Endothelial cell of umbilical vein (primary cell): ENCODE data around the gene HLA-DPA1. TPM values are rescaled to one million over a fixed set of nuclear protein-coding genes. Genes with fewer than 3 reads are reported as not detected.

Experiments used
- BruUV-seq: library from RNA; stranded (reverse); fragments of 400-500 nt; replicated peaks from 2 replicates; lab custom pipeline; 2021; lab: Mats Ljungman, UMichigan
- CTCF ChIA-PET: fragments of 300-600, 350-600 bp; sonication (Branson Sonifier 250); formaldehyde crosslinking; loops from one replicate; lab custom pipeline; 2021; ENCODE audit warnings: antibody characterized with exemption, inconsistent platforms; lab: Charles Lee
- POLR2A ChIA-PET: fragments of 300-600, 350-600 bp; sonication (Branson Sonifier 250); formaldehyde crosslinking; loops from one replicate; lab custom pipeline; 2021; ENCODE audit warnings: antibody characterized with exemption, inconsistent platforms; lab: Charles Lee
- DNase-seq: peaks from one replicate; pipeline ENCODE4 v3.0.0-alpha.2; 2011; ENCODE audit warnings: low read depth, low spot score
- FAIRE-seq: peaks from 2 replicates; lab custom pipeline; 2011; peaks lifted over from hg19 to GRCh38; lab: Jason Lieb, UNC
- H2AFZ ChIP-seq: 2 replicates; pipeline ENCODE4 v1.6.0; 2012; ENCODE audit warnings: low read depth, low read length, control low read depth, inconsistent platforms
- H3K27ac ChIP-seq: 2 replicates; pipeline ENCODE4 v1.5.1; 2011; ENCODE audit warnings: low read depth, mild to moderate bottlenecking, control low read depth, low read length, moderate library complexity; ENCODE audit not compliant: insufficient read depth
- H3K27me3 ChIP-seq, 2 experiments: 2 replicates each; pipeline versions ENCODE4 v1.6.0 to v1.6.1; 2011; ENCODE audit warnings: low read length in 2 of 2, mixed read lengths in 1 of 2; ENCODE audit not compliant: control insufficient read depth in 2 of 2, insufficient read depth in 2 of 2
- H3K36me3 ChIP-seq, 2 experiments: 2 replicates in 1 of 2; 3 replicates in 1 of 2; pipeline ENCODE4 v1.5.1; 2011; ENCODE audit warnings: low read length in 2 of 2, mild to moderate bottlenecking in 1 of 2, moderate library complexity in 1 of 2; ENCODE audit not compliant: control insufficient read depth in 2 of 2, insufficient read depth in 2 of 2; ENCODE audit errors: extremely low read depth in 1 of 2
- H3K4me1 ChIP-seq: 3 replicates; pipeline ENCODE4 v1.5.1; 2011; ENCODE audit warnings: mild to moderate bottlenecking, low read length; ENCODE audit not compliant: control insufficient read depth, insufficient read depth; ENCODE audit errors: extremely low read depth
- H3K4me2 ChIP-seq: 2 replicates; pipeline ENCODE4 v1.6.1; 2011; ENCODE audit warnings: low read length, control low read depth, mixed read lengths; ENCODE audit not compliant: insufficient read depth
- H3K4me3 ChIP-seq, 3 experiments: fragments of 200-600 bp in 1 of 3; sonication (generic), shearing (Covaris generic) in 1 of 3; replicated peaks in 1 of 3; 2 replicates each; pipeline ENCODE4 v1.5.1; 2011 to 2016; ENCODE audit warnings: control low read depth in 3 of 3, low read length in 3 of 3, mild to moderate bottlenecking in 2 of 3, inconsistent platforms in 1 of 3, low read depth in 1 of 3, moderate library complexity in 1 of 3; ENCODE audit not compliant: insufficient read depth in 1 of 3
- H3K79me2 ChIP-seq: 2 replicates; pipeline ENCODE4 v1.6.0; 2012; ENCODE audit warnings: low read length, inconsistent platforms; ENCODE audit not compliant: control insufficient read depth, insufficient read depth
- H3K9ac ChIP-seq: replicated peaks from 2 replicates; pipeline ENCODE3; 2011; ENCODE audit warnings: low read length, control low read depth; ENCODE audit not compliant: insufficient read depth; ENCODE audit errors: extremely low read depth
- H3K9me1 ChIP-seq: replicated peaks from 3 replicates; pipeline ENCODE4 v1.6.0; 2011; ENCODE audit warnings: mild to moderate bottlenecking, low read length; ENCODE audit not compliant: control insufficient read depth, insufficient read depth; ENCODE audit errors: extremely low read depth
- H3K9me3 ChIP-seq: replicated peaks from 2 replicates; pipeline ENCODE4 v1.5.1; 2012; ENCODE audit warnings: low read length, inconsistent platforms; ENCODE audit not compliant: control insufficient read depth, insufficient read depth
- H4K20me1 ChIP-seq: replicated peaks from 2 replicates; pipeline ENCODE3; 2011; ENCODE audit warnings: mild to moderate bottlenecking, low read length; ENCODE audit not compliant: control insufficient read depth, insufficient read depth; ENCODE audit errors: extremely low read depth
- CTCF ChIP-seq, 2 donors: IDR thresholded peaks; 1 replicate in 1 of 2; 2 replicates in 1 of 2; pipeline ENCODE4 v1.5.1; 2011; ENCODE audit warnings: low read length in 2 of 2, mild to moderate bottlenecking in 2 of 2, moderate library complexity in 2 of 2, control low read depth in 1 of 2, inconsistent platforms in 1 of 2, low read depth in 1 of 2; ENCODE audit not compliant: insufficient read depth in 1 of 2; ENCODE audit errors: extremely low read depth in 1 of 2
- EZH2 ChIP-seq: IDR thresholded peaks from 2 replicates; pipeline ENCODE4 v1.6.1; 2012; ENCODE audit warnings: borderline replicate concordance, low read depth, mild to moderate bottlenecking, moderate library complexity, low read length, inconsistent platforms; ENCODE audit not compliant: severe bottlenecking
- FOS ChIP-seq: IDR thresholded peaks from 2 replicates; pipeline ENCODE4 v1.6.1; 2011; ENCODE audit warnings: mild to moderate bottlenecking, low read length, moderate library complexity, borderline replicate concordance; ENCODE audit not compliant: insufficient read depth
- GATA2 ChIP-seq: IDR thresholded peaks from 2 replicates; pipeline ENCODE4 v1.7.0; 2011; ENCODE audit warnings: low read depth, mild to moderate bottlenecking, moderate library complexity, mixed read lengths, low read length; ENCODE audit not compliant: insufficient read length, insufficient read depth
- JUN ChIP-seq: IDR thresholded peaks from 2 replicates; pipeline ENCODE4 v1.6.1; 2011; ENCODE audit warnings: borderline replicate concordance, low read depth; ENCODE audit not compliant: insufficient read length, insufficient read depth
- MAX ChIP-seq: IDR thresholded peaks from 2 replicates; pipeline ENCODE4 v1.6.1; 2011; ENCODE audit not compliant: insufficient read depth, insufficient read length
- MYC ChIP-seq: IDR thresholded peaks from one replicate; pipeline ENCODE4 v1.6.1; 2011; ENCODE audit warnings: mild to moderate bottlenecking, low read depth, low read length
- POLR2A ChIP-seq: IDR thresholded peaks from 2 replicates; pipeline ENCODE4 v1.6.1; 2012; ENCODE audit warnings: low read depth, mild to moderate bottlenecking, control low read depth, low read length
- POLR2AphosphoS5 ChIP-seq: IDR thresholded peaks from 2 replicates; pipeline ENCODE4 v1.6.1; 2012; ENCODE audit warnings: low read depth, mild to moderate bottlenecking, control low read depth, low read length, moderate library complexity; ENCODE audit not compliant: insufficient read depth
- dilution Hi-C: fragments of 300-500 bp; cut with MboI; formaldehyde crosslinking; loops from one replicate; pipeline ENCODE4 v1.15.0; 2019; ENCODE audit warnings: low sequenced_read_pairs; ENCODE audit not compliant: extremely low pct_ligation_motif_present
- intact Hi-C: fragments of 100-400 bp; cut with micrococcal nuclease; formaldehyde crosslinking; loops from one replicate; pipeline ENCODE4 v1.10.0; 2022
- polyA plus RNA-seq, 4 experiments: library from polyadenylated mRNA; depleted of rRNA in 3 of 4; stranded (reverse) in 3 of 4; unstranded in 1 of 4; fragments of >200 nt; gene quantifications; 2 replicates each; pipeline versions ENCODE4 v1.2.1 to v1.2.3, GENCODE V29; 2011 to 2012; ENCODE audit warnings: missing spikeins in 1 of 4
- total RNA-seq: library from RNA; stranded (reverse); gene quantifications from 2 replicates; pipeline ENCODE4 v1.2.3, GENCODE V29; 2021

Gene HLA-DPA1
- total and polyA plus RNA-seq, 2 donors (not counting 3 experiments of a cell fraction or from before 2014, with no cell fraction given), result 23.2 TPM; not detected in 1

GRCh38 chr6:33114406-33114805, 41.0 kb upstream of the HLA-DPA1 start:
- DNase-seq, result no peak
- no peak overlapping the region for H3K4me3 ChIP-seq
- intact Hi-C loops, result no loop called here
- no peak overlapping the region for H2AFZ ChIP-seq
- no peak for FAIRE-seq
- peaks cover 51 to 53% of the 10 kb centered on the region in 2 experiments for H3K27me3 ChIP-seq
- H3K9ac ChIP-seq, result no peak overlapping the region
- dilution Hi-C loops, result no loop called here
- no peaks in the 10 kb centered on the region for H3K9me1 ChIP-seq
- ChIA-PET POLR2A (no interaction called here), CTCF (interaction anchor here (0.8 to 1.8 kb wide), 5 partner anchors 11 to 247 kb away, joined by 3 to 11 read pairs (median 4); no protein-coding TSS in a partner anchor)
- H3K9me3 ChIP-seq, result no peaks in the 10 kb centered on the region
- no peaks in the 10 kb centered on the region for H3K4me1 ChIP-seq
- no peak for TF ChIP-seq JUN
- no peak for TF ChIP-seq POLR2A
- no peak for TF ChIP-seq CTCF (IDR thresholded peaks at IDR 0.05; ENCODE audit: extremely low read depth in 1 of 2, insufficient read depth in 1 of 2, low read depth in 1 of 2, low read length in 2 of 2)
- TF ChIP-seq MAX, result no peak
- no peak for TF ChIP-seq EZH2
- no peak for TF ChIP-seq MYC
- no peak for TF ChIP-seq FOS
- TF ChIP-seq GATA2, result no peak
- TF ChIP-seq POLR2AphosphoS5, result no peak
- no TSS peak for BruUV-seq
- H4K20me1 ChIP-seq, result no peaks in the 10 kb centered on the region
- H3K36me3 ChIP-seq, result no peaks in the 10 kb centered on the region
- H3K4me2 ChIP-seq, result no peak overlapping the region
- H3K27ac ChIP-seq, result no peak overlapping the region
- no peaks in the 10 kb centered on the region for H3K79me2 ChIP-seq
